Stimulated activated CD4-positive, alpha-beta T cell treated with anti-CD3 and anti-CD28 coated beads, Interleukin-12 subunit alpha, Interleukin-12 subunit beta, amount 100 ng/mL, for 24 hours (primary cell): Measurements from ENCODE around the gene DCDC1.
"Not testable (repeated sequence)": the region's sequence is repeated elsewhere in the genome, so short reads cannot be mapped to it uniquely, and the experiment has no call there.

ENCODE experiments used
- DNase-seq, 2 experiments: peaks; one replicate each; pipeline ENCODE4 v3.0.0-alpha.2; 2020; ENCODE audit warnings: low read depth in 2 of 2

DCDC1 gene

GRCh38 chr11:31326470-31327148 is 42.9 kb downstream of the DCDC1 start:
- no peak for DNase-seq

- DNase-seq = no peak
Measured at GRCh38 chr11:31325160-31325559, 44.4 kb downstream of the DCDC1 start.

- DNase-seq = no peak
Measured at GRCh38 chr11:31323145-31323544, 46.4 kb downstream of the DCDC1 start.

GRCh38 chr11:31321494-31321893 is 48.0 kb downstream of the DCDC1 start:
- DNase-seq = not testable (repeated sequence)

GRCh38 chr11:31303644-31304180 is 65.8 kb downstream of the DCDC1 start:
- DNase-seq = no peak

- no peak for DNase-seq
Measured at GRCh38 chr11:31301549-31302510, 67.7 kb downstream of the DCDC1 start.

GRCh38 chr11:31295308-31295707 is 74.2 kb downstream of the DCDC1 start:
- no peak for DNase-seq

- DNase-seq = not testable (repeated sequence)
Measured at GRCh38 chr11:31273527-31273926, 96.0 kb downstream of the DCDC1 start.

GRCh38 chr11:31267720-31268119 is 101.8 kb downstream of the DCDC1 start:
- no peak for DNase-seq

GRCh38 chr11:31264834-31265233 is 104.7 kb downstream of the DCDC1 start:
- DNase-seq = no peak

GRCh38 chr11:31262761-31263160 is 106.8 kb downstream of the DCDC1 start:
- no peak for DNase-seq

GRCh38 chr11:31259797-31260196 is 109.7 kb downstream of the DCDC1 start:
- DNase-seq = no peak

GRCh38 chr11:31254415-31254814 is 115.1 kb downstream of the DCDC1 start:
- DNase-seq = no peak

GRCh38 chr11:31248768-31249167 is 120.8 kb downstream of the DCDC1 start:
- DNase-seq = no peak

GRCh38 chr11:31247321-31247720 is 122.2 kb downstream of the DCDC1 start:
- DNase-seq = no peak

GRCh38 chr11:31246451-31247165 is 122.9 kb downstream of the DCDC1 start:
- DNase-seq = no peak

GRCh38 chr11:31243706-31244105 is 125.8 kb downstream of the DCDC1 start:
- DNase-seq = no peak

GRCh38 chr11:31240340-31240904 is 129.1 kb downstream of the DCDC1 start:
- no peak for DNase-seq

GRCh38 chr11:31237819-31238760 is 131.4 kb downstream of the DCDC1 start:
- no peak for DNase-seq

GRCh38 chr11:31236143-31236542 is 133.4 kb downstream of the DCDC1 start:
- DNase-seq = no peak

GRCh38 chr11:31233425-31233824 is 136.1 kb downstream of the DCDC1 start:
- no peak for DNase-seq
